Measurements from ENCODE around the gene EEF2K. TPM values are rescaled to one million over a fixed set of nuclear protein-coding genes. Genes with fewer than 3 reads are reported as not detected.

The EEF2K gene
- total and polyA plus RNA-seq, 2 of the 13 experiments (the other 11 are each of a cell fraction or from before 2014, with no cell fraction given), result 22.0 to 23.8 TPM

- TF ChIP-seq ZNF646 (CRISPR knock-in tag; IDR thresholded peaks at IDR 0.05) (no peak), PHF20 (CRISPR knock-in tag; IDR thresholded peaks at IDR 0.05) (no peak), ZNF337 (CRISPR knock-in tag; IDR thresholded peaks at IDR 0.05; ENCODE audit: borderline replicate concordance, low read depth) (peak; percentile 27; the same call in 1 of the 2 replicates), ZBTB38 (CRISPR knock-in tag; IDR thresholded peaks at IDR 0.05) (no peak), ZSCAN30 (CRISPR knock-in tag; IDR thresholded peaks at IDR 0.05) (0 out of 2 replicates have a peak, but pooled peaks have one; percentile 88), ZNF678 (CRISPR knock-in tag; IDR thresholded peaks at IDR 0.05) (peak; percentile 14; the same call in 1 of the 2 replicates), ARID4A (CRISPR knock-in tag; IDR thresholded peaks at IDR 0.05; ENCODE audit: borderline replicate concordance) (no peak), XRCC5 (optimal IDR thresholded peaks at IDR 0.05; ENCODE audit: low read length) (no peak), SMC3 (IDR thresholded peaks at IDR 0.05; ENCODE audit: low read length) (no peak), HDAC1 (CRISPR knock-in tag; IDR thresholded peaks at IDR 0.05) (no peak), HOXA7 (CRISPR knock-in tag; IDR thresholded peaks at IDR 0.05) (no peak), SIX4 (CRISPR knock-in tag; IDR thresholded peaks at IDR 0.05) (no peak), ZNF230 (CRISPR knock-in tag; IDR thresholded peaks at IDR 0.05) (no peak), POLR2A (IDR thresholded peaks at IDR 0.05; ENCODE audit: insufficient read depth in 1 of 2, low read depth in 2 of 2, low read length in 2 of 2) (no peak), ZNF441 (CRISPR knock-in tag; IDR thresholded peaks at IDR 0.05; ENCODE audit: borderline replicate concordance) (no peak; the same call in 1 of the 2 replicates), PCBP2 (optimal IDR thresholded peaks at IDR 0.05; ENCODE audit: low read depth, low read length, poor library complexity, severe bottlenecking) (peak; percentile 66), NR1H2 (CRISPR knock-in tag; IDR thresholded peaks at IDR 0.05; ENCODE audit: borderline replicate concordance, low read depth) (0 out of 2 replicates have a peak, but pooled peaks have one; percentile 6), BCL3 (CRISPR knock-in tag; IDR thresholded peaks at IDR 0.05) (peak; percentile 18; the same call in 1 of the 2 replicates), SSRP1 (CRISPR knock-in tag; IDR thresholded peaks at IDR 0.05) (no peak; the same call in 1 of the 2 replicates), ZNF33A (CRISPR knock-in tag; IDR thresholded peaks at IDR 0.05; ENCODE audit: borderline replicate concordance) (no peak), PTBP1 (IDR thresholded peaks at IDR 0.05; ENCODE audit: low read depth, low read length, poor library complexity, severe bottlenecking) (no peak)
Measured at GRCh38 chr16:22195445-22195694, 10.7 kb upstream of the EEF2K start (continued).

Measured in HepG2 (cell line).